NOMO-1 (cell line): ENCODE data around the gene OSBPL10.

Experiments
- DNase-seq, 2 experiments: peaks; one replicate each; lab custom pipeline; 2025; ENCODE audit not compliant: unreplicated experiment in 2 of 2; lab: John Stamatoyannopoulos, UW

OSBPL10 gene

DNA sequence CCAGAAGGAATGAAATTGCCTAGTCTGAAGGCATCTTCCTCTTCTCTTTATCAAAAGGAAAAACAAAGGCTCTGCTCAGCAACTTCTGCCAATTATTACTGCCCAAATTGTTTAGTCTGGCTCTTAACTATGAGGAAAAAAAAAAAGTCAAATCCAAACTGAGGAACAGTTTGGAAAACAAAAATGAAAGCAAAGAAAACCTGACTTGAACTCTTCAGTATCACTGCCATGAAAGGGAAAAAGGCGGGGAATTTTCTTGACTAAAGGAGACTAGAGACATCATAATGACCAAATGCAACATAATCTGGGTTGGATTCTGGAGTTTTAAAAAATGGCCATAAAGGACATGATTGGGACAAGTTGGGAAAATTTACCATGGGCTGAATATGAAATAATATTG, 292.1 kb downstream of the OSBPL10 start:
- no peak for DNase-seq

- DNase-seq, result no peak
Measured at GRCh38 chr3:31687020-31687802, 293.9 kb downstream of the OSBPL10 start.

- no peak for DNase-seq
Measured at GRCh38 chr3:31680072-31680870, 300.8 kb downstream of the OSBPL10 start.

GRCh38 chr3:31676556-31676955, 304.5 kb downstream of the OSBPL10 start:
- DNase-seq, result no peak

DNA sequence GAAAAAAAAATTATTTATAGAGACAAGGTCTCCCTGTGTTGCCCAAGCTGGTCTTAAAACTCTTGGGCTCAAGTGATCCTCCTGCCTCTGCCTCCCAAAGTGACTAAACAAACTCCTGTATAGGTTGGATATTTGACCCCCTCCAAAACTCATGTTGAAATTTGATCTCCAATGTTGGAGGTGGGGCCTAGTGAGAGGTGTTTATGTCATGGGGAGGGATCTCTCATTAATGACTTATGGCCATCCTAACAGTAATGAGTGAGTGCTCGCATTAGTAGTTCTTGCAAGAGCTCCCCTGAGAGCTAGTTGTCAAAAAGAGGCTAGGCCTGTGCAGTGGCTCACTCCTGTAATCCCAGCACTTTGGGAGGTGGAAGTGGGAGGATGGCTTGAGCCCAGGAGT, 307.1 kb downstream of the OSBPL10 start:
- DNase-seq, result no peak

DNA sequence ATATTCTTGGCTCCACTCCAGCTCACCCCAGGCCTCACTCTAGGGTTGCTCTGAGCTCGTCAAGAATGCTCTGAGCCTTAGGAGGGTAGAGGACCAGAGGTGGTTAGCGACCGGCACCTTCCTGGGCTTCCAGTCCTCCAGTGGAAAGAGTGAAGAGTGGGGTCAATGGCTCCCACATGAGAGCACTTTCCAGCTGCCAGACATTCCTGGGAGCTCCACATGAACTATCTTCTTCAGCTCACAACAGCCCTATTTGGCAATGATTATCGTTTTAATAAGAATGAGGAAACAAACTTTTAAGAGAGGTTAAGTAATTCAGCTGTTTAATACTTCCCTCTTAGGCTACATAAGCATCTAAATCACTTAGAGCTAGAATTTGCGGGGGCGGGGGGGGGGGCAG, 309.1 kb downstream of the OSBPL10 start:
- peak; percentile 20 to 53 for DNase-seq

- no peak for DNase-seq
Measured at GRCh38 chr3:31671451-31671850, 309.6 kb downstream of the OSBPL10 start.

DNA sequence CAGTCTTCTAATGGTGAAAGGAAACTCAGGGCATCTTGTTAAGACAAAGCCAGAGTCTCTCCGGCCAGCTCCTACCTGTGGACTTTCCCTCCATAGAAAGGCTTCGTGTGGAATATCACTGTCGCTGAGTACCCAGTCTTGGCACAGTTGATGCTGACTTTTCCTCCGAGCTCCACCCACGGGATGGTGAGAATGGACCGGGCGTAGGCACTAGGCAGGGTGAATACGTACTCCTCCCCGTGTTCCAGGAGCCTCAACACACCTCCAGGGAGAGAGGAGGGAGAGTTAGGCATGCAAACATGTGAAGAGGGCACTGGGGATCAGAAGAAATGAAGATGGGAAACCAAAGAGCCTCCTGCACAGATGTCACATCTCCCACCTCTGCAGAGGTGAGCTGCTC, 310.3 kb downstream of the OSBPL10 start:
- DNase-seq, result no peak

- peak; percentile 48 to 56 for DNase-seq
Measured at GRCh38 chr3:31670136-31670535, 310.9 kb downstream of the OSBPL10 start.

DNA sequence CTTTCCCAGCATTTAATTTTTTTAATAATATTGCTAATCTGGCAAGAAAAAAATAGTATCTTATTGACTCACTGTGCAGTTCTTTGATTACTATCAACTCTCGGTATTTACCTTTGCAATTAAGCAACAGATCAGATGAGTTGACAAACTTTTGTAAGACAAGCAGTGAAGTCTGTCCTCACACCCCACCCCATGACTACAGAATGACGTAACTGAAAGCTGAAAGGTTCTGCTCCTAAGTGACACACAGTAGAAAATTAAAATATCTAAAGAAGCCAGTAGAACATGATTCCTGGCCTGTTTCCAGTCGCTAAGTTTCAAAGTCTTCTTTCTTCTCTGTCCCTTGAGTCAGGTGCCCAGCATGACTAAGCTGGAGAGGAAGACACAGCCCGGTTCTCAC, 312.8 kb downstream of the OSBPL10 start:
- no peak for DNase-seq

- DNase-seq, result no peak
Measured at GRCh38 chr3:31667582-31667981, 313.5 kb downstream of the OSBPL10 start.

- no peak for DNase-seq
Measured at GRCh38 chr3:31664031-31664430, 317.0 kb downstream of the OSBPL10 start.

- peak in 1 of 2 experiments; percentile 35 for DNase-seq
Measured at GRCh38 chr3:31661993-31662670, 318.9 kb downstream of the OSBPL10 start.

GRCh38 chr3:31661286-31661685, 319.8 kb downstream of the OSBPL10 start:
- DNase-seq, result no peak

DNA sequence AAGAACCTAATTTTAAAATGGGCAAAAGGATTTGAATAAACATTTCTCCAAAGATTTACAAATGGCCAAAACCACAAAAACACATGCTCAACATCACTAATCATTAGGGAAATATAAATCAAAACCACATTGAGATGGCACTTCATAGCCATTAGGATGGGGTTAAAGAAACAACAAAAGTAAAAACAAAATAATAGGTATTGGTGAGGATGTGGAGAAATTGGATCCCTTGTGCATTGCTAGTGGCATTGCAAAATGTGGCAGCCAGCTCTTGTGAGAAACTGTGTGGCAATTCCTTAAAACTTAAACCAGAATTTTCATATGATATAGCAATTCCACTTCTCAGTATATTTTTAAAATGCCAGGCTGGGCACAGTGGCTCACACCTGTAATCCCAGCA, 321.8 kb downstream of the OSBPL10 start:
- no peak for DNase-seq

DNA sequence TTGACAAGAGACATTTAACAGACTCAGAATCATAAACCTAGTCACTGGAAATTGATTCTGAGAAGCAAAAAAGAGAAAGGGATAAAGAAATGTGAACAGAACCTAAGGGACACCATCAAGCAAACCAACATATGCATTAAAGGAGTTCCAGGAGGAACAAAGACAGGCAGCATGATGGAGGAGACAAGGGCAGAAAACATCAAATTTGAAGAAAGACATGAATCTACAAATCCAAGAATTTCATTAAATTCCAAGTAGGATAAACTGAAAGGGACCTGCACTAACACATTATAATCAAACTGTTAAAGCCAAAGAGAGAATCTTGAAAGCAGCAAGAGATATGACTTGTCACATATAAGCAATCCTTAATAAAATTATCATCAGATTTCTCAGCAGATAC, 326.1 kb downstream of the OSBPL10 start:
- DNase-seq, result no peak

DNA sequence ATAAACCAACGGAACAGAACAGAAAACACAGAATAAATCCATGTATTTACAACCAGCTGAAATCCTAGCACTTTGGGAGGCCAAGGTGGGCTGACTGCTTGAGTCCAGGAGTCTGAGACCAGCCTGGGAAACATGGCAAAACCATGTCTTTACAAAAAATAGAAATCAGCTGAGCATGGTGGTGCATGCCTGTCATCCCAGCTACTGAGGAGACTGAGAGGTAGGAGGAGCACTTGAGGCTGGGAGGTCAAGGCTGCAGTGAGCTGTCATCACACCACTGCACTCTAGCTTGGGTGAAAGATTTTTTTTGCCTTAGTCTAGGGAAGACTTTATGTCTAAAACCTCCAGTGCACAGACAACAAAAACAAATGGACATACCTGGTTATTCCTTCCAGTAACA, 327.6 kb downstream of the OSBPL10 start:
- DNase-seq, result no peak

DNA sequence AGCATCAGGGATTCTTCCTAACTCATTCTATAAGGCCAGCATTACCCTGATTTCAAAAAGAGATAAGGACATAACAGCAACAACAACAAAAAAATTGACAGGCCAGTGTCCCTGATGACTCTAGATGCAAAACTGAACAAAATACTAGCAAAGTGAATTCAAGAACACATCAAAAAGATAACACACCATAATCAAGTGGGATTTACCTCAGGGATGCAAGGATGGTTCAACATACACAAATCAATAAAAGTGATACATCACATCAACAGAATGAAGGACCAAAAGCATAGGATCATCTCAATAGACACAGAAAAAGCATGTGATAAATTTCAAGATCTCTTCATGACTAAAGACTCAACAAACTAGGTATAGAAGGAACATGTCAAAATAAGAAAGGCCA, 328.8 kb downstream of the OSBPL10 start:
- DNase-seq, result no peak

- DNase-seq, result no peak
Measured at GRCh38 chr3:31648286-31648968, 332.6 kb downstream of the OSBPL10 start.

GRCh38 chr3:31645256-31645655, 335.8 kb downstream of the OSBPL10 start:
- no peak for DNase-seq

- DNase-seq, result no peak
Measured at GRCh38 chr3:31639828-31640227, 341.2 kb downstream of the OSBPL10 start.
